ENCODE results near the gene NECTIN1. TPM values are rescaled to one million over a fixed set of nuclear protein-coding genes. Genes with fewer than 3 reads are reported as not detected.

The NECTIN1 gene
- total and polyA plus RNA-seq, 2 of the 4 experiments (the other 2 are of a cell fraction) = 2.3 to 4.2 TPM

- no peak for TF ChIP-seq USF2 (IDR thresholded peaks at IDR 0.05; ENCODE audit: low read depth, low read length)
- TF ChIP-seq SMC3 (IDR thresholded peaks at IDR 0.05; ENCODE audit: low read depth, low read length) = no peak
- no peak for TF ChIP-seq MAZ (IDR thresholded peaks at IDR 0.05; ENCODE audit: borderline replicate concordance, low read depth, low read length)
- Histone ChIP-seq H4K5ac (ENCODE audit: low read depth, low read length) (no peak overlapping the region), H4K91ac (ENCODE audit: insufficient read depth, low read depth, low read length) (no peak overlapping the region), H3K9me3 (ENCODE audit: control insufficient read depth, insufficient read depth, low read length) (no peaks in the 10 kb centered on the region), H2BK120ac (ENCODE audit: low read depth, low read length) (no peak overlapping the region), H3K4ac (ENCODE audit: low read depth, low read length) (no peak overlapping the region), H2AK5ac (ENCODE audit: low read depth, low read length) (no peak overlapping the region), H3K56ac (ENCODE audit: extremely low read depth, insufficient read depth, low read length) (no peak overlapping the region), H3K27me3 (ENCODE audit: control insufficient read depth, insufficient read depth, low read length) (peaks cover 2% of the 10 kb centered on the region; the same call in 1 of the 2 replicates), H3K27ac (ENCODE audit: insufficient read depth, low read length) (no peak overlapping the region), H3K9me1 (ENCODE audit: insufficient read depth, low read length) (no peaks in the 10 kb centered on the region; the same call in 1 of the 2 replicates), H3K4me3 (ENCODE audit: insufficient read depth, low read depth, low read length) (no peak overlapping the region), H4K20me1 (ENCODE audit: insufficient read depth, low read length) (no peaks in the 10 kb centered on the region), H3K4me1 (ENCODE audit: control insufficient read depth, insufficient read depth, low read length) (no peaks in the 10 kb centered on the region), H4K8ac (ENCODE audit: low read depth in 2 of 2, low read length in 2 of 2) (no peak overlapping the region), H3K79me1 (ENCODE audit: low read depth in 1 of 2, low read length in 2 of 2) (no peaks in the 10 kb centered on the region), H2AFZ (replicated peaks; ENCODE audit: low read length, poor library complexity) (no peak overlapping the region), H3K4me2 (ENCODE audit: low read depth, low read length) (no peak overlapping the region), H3K36me3 (ENCODE audit: control insufficient read depth, insufficient read depth, low read length) (no peaks in the 10 kb centered on the region), H2BK5ac (ENCODE audit: low read depth, low read length, poor library complexity, severe bottlenecking) (no peak overlapping the region), H3K23ac (ENCODE audit: low read depth, low read length) (no peak overlapping the region), H2BK20ac (ENCODE audit: low read depth, low read length) (no peak overlapping the region), H2AK9ac (replicated peaks; ENCODE audit: low read depth, low read length, poor library complexity) (no peak overlapping the region), H3K9ac (ENCODE audit: low read depth, low read length) (no peak overlapping the region), H3K14ac (replicated peaks; ENCODE audit: low read depth, low read length) (no peak overlapping the region), H3K18ac (ENCODE audit: low read depth, low read length) (no peak overlapping the region), H2BK15ac (ENCODE audit: low read depth, low read length) (no peak overlapping the region)
- in situ Hi-C loops (cut with MboI; ENCODE audit: low sequenced_read_pairs) (no loop called here), intact Hi-C loops (cut with micrococcal nuclease) (loop anchor here (10.0 kb wide), 1 partner anchor 1106 kb away; no protein-coding TSS in a partner anchor), dilution Hi-C loops (cut with HindIII; ENCODE audit: low sequenced_read_pairs, unreplicated experiment) (no loop called here)
- DNase-seq = no peak
- 87% methylated on average over 4 of the region's 9 CpGs; no CpG with 5 or more reads in 1 of the 2 experiments for WGBS, 2 experiments (ENCODE audit: extremely low coverage in 2 of 2, insufficient read length in 1 of 2)
- no TSS peak for BruUV-seq (replicated peaks)
- ChIA-PET CTCF (no interaction called here), POLR2A (ENCODE audit: unreplicated experiment) (no interaction called here)
- no peak for ATAC-seq (ENCODE audit: low read depth)
These were observed 20.6 kb downstream of the NECTIN1 start for GRCh38 chr11:119708384-119708783.

Measured in IMR-90 (cell line).